CMK (cell line): ENCODE results near the gene PDGFD.

Experiments used
- DNase-seq: peaks from one replicate; pipeline ENCODE4 v3.0.0-alpha.2; 2010; ENCODE audit warnings: low read depth

Gene PDGFD

DNA sequence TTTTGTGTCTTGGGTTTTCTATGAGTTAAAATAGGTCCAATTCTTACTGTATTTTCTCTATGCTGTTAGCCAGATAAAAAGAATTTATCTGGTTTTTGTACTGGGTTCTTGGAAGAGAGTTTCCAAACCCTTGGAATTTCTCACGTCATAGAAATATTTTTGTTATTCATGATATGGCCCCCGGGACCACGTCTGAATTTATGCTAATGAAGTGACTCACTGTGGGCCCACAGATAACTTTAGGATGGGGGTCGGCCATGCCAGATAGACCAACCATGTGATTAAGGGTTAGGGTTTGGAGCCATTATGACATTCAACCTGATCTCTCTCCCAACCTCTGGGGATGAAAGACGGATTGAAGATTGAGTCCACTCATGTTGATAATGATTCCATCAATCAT lies 163.1 kb downstream of the PDGFD start:
- no peak for DNase-seq

DNA sequence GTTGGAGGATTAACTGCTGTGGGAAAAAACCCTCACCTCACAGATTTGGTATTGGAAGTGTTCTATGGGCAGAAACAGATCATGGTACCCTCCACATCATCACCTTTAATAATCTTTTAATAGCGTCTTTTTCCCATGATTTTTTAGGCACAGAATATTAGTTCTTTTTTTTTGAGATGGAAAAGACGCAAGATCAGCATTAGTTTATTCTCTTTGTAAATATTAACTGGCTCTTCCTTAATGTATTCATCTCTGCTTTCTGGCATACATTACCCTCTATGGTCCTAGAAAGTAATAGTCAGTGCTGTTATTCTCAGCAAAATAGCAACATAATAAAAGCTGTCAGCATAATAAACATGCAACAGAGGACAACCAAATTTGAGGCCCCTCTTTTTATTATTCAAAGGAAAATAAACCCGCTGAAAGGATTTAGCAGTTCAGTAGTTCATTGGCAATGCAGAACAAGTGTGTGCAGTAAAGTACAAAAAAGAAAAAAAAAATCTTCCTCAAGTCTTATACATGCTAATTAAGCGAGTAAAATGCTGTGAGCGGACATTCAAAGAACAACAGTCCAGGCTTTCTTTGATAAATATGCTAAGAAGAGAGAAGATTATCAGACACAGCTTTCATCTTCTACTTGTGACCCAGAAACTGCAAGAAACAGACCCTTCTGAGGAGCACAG lies 165.0 kb downstream of the PDGFD start:
- DNase-seq, result no peak

DNA sequence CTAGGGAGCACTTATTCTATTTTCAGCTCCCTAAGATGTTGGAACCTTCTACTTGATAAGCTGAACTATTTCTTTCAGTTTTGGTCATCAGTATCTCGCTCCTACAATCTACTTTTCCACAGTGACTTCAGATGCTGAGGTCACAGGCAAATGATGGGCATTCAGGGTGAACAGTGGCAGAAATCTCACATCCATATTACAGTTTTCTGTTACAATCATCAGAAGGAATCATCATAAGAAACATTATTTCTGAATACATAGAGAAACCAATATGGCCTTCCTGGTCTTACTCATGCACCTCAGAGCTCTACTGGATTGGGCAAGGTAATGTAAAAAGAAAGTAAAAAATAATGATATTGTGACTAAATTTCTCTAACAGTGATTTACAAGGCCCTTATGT lies 166.9 kb downstream of the PDGFD start:
- no peak for DNase-seq

DNA sequence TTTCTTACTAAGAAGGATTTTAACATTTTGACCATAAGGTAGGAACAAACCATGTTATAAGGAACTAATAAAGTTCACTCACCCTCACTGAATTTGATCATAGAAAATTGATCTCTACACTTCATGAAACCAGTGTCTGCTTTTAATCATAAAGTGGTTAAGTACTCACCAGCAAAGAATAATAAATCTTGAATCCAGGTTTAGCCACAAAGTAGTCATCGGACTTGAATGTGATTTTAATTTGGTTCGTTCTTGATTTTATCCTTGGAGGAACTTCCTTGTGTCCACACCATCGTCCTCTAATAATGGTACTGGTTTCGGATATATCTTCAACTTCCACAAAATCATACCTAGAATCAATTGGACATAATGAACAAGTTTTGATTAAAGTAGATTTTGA lies 168.1 kb downstream of the PDGFD start:
- no peak for DNase-seq

DNA sequence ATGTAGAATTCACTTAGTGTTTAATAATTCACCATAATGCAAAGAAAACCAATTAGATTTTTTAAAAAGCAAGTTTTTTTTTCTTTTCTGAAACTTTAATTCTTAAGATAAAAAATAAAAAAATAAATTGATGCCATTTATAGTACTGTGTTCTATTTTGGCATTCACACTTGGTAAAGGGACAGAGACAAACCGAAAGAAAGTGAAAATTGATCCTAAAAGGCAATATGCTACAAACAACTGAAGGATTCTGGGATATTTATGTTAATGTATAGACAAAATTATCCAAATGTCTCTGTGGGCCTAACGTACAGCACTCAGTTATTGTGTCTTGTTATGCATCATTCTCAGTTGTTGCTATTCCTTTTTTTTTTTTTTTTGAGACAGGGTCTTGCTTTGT lies 169.4 kb downstream of the PDGFD start:
- no peak for DNase-seq

DNA sequence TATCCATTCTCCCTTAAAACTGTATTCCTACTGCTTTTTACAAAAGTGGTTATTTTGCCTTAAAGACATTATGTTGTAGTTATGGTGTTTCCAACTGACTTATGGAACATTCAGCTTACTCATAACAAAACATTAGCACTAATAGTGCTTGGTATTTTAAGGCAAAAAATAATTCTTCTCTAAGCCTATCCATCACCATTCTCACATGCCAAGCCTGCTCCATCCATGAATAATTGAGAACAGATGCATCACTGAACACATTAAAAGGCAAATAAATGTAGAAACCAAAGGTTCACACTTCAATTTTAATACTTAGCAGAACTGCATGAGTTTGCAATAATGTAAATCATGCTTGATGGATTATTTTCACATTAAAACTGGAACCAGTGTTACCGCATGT lies 169.9 kb downstream of the PDGFD start:
- DNase-seq, result no peak

DNA sequence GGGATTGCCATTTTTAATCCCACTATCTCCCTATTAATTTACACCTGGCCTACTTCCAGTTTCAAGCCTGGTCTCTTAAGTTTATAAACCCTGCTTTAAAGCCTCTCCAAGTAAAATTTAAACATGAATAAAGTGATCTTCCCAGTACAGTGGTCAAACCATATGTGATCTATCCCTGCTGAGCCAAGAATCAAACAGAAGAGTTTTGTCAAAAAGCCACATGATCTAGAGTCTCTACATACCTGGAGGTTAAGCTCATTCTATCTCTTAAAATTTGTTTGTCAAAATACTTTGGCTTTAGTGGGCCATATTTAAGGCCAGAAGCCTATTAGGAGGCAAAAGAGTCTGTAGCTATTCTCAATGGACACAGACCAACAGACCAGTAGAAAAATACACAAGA lies 170.4 kb downstream of the PDGFD start:
- no peak for DNase-seq

DNA sequence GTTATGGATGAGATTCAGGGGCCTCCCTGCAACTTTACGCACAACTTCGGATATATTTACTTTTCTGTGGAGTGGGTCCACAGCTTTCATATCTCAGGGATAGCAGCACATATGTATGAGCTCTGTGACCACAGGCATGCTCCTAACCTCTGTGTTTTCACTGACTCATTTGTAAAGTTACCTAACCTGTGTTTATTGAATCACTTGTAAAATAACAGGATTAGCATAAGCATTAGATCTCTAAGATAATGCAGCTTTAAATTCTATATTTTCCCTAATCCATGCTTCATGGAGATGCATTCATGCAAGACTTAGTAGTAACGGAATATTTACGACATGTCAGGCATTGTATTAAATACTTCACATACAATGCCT lies 175.4 kb downstream of the PDGFD start:
- DNase-seq, result no peak

DNA sequence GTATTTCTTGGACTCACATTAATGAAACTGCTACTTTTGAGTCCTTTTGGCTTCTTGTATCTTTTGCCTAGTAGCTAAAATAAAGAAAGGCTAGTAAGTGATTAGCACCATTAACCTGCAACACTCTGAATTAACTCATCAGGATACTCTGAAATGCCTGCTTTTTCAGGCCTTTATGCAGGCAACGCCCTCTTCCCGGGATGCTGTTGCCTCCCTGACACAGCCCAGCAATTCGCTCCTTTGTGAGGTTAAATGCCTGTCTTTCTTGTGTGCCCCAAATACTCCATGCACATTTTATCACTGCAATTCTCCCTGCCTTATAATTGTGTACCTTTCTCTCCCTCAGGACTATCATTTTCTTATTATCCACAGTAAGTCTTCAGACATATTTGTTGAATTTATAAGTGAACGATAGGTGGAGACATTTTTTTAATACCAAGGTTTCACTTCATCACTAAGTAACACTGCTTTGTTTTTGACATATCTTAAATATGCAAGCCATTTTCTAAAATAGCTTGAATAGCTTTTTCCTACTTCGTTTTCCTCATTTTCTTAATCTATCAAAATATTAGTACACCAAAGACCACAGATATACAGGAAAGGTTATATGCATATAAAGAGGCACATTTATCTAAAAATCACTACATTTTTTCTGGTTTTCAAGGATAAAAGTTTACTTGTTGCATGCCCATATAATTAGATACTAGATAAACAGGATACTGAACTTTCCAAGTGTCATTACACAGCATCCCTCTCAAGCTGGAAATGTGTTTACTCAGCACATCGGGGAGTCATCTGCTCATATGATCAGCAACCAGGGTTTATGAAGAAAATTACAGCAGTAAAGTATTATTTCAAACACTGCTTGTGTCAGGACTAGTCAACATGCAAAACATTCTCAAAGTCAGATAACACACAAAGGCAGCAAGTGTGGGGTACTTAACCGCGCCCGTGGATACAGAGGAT lies 176.0 kb downstream of the PDGFD start:
- DNase-seq, result no peak

DNA sequence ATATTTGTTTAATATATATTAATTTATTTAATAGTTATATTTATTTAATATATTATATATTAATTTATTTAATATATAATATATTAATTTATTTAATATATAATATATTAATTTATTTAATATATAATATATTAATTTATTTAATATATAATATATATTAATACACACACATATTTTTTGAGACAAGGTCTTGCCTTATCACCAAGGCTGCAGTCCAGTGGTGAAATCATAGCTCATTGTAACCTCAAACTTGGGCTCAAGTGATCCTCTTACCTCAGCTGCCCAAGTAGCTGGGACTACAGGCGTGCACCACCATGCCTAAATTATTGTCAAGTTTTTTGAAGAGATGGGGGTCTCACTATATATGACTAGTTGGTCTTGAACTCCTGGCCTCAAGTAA lies 178.9 kb downstream of the PDGFD start:
- no peak for DNase-seq

DNA sequence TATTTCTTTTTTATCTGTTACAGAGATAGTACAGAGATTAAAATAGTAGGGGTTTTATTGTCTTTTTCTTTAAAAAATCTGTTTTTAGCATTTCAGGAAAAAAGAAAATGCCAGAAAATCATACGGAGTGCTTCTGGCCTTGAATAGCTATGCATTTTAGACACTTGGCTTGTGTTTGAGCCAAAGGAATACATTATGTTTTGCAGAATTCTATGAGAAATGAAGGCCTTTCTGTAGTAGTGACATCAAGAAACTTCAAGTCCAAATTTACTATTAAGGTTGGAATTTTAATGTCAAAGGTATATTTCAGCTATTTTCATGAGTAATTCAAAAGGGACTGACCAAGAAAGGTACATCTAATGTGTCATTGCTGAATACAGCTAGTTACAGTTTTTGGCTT lies 183.8 kb downstream of the PDGFD start:
- no peak for DNase-seq

DNA sequence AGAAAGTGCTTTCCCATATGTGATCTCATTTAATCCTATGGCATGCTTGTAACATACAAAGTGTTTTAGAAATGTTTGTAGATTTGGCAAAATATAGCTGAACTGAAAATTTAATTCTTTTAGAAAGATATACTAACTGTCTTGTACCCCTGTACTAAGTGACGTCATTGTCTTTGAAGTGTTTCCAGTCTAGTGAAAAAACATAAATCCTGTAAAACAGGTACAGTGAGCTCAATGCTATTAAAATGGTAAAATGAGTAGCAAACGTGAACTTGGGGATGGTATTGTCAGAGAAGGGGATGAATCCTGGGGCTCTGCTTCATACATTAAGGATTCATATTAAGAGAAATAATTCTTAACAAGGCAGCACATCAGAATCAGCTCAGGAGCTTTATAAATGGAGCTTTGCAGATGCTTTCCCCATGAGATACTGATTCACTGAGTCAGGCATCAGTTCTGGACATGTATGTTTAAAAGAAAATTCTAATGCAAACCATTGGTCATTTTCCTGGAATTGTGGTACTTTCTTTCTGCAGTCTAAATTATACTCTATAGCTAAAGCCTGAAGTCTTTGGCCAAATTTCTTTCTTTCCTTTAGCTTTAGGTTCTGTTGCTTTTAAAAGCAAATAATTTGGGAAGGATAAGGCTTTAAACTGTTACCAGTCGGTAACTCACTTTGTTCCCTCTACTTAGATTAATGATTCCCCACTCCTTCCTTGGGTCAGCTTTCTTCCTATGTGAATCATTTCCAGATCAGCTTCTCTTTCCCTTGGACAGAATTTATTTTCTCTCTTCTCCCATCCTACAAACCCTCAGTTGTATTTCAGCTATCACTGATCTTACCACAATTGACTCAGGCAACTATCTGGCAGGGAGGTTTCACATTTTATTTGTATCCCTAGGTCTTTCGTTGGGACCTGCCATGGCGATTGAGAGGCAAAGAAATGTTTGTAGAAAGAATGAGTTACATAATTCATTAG lies 185.0 kb downstream of the PDGFD start:
- DNase-seq, result no peak

DNA sequence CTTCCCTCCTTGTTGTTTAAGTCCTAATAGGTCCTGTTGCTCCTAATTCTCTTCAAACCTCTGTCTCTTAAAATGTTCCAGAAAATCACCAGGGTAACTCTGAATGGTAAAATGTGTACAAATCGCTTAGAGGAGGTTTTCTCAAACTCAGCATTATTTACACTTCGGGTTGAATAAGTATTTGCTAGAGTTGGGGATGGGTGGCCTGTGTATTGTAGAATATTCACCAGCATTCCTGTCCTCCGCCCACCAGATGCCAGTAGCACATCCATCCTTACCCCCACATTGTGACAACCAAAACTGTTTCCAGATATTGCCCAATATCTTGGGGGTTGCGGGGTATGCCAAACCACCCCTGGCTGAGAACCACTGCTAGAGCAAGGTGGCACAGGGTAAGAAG lies 191.9 kb downstream of the PDGFD start:
- no peak for DNase-seq

DNA sequence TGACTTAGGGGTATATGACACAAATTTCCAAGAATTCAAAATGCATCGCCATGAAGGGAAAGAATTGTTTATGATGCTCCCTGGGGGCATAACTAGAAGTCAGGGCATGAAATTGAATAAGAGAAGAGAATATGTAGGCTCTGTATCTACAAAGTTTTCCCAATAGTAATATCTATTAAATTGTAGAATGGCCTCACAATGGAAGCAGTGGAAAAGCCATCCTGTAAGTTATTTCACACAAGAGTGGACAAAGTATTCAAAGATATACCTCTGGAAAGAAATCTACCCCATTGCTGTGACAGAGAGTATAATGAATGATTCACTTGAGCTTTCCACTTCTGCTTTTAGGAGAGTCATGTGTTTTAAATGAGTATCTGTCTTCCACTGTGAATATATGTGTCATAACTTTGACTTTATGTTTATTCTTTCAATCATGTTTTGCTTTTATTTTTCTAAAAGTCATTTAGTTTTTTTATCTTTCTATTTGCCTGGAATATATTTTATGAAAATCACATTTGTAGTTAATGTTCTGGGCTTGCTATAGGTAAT lies 193.2 kb downstream of the PDGFD start:
- DNase-seq, result no peak

DNA sequence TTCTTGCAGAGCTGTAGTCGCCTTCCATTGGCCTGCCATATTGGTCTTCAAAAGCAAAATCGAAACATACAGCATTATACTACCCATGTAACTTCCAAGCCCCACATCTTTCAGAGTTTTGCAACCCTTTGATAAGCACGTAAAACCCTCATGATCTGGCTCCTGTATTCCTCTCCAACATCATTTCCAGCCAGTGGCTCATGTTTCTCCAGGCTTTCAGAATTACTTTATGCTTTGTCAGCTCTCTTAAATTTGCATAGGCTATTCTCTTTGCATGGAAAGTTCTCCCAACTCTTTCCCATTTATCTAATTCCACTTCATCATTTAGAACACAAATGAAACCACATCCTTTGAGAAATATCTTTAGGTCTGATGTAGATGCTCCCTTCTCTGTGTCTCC lies 195.3 kb downstream of the PDGFD start:
- DNase-seq, result no peak

DNA sequence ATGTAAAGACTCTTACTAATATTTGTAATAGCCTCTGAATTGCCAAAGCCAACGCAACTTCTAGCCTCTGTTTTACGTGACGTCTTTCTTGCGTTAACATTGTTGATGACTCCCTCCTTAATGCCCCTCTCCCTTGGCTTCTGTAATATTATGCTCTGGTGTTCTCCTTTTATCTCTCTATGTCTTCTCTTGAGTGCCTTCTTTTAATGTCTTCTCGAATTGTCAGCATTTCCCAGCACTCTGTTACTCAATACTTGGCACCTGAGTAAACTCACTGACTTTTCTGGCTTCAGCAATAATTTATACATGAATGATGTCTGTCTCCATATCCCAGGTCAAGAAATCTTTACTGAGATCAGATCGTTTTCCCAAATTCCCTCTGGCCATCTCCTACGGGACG lies 196.0 kb downstream of the PDGFD start:
- no peak for DNase-seq

DNA sequence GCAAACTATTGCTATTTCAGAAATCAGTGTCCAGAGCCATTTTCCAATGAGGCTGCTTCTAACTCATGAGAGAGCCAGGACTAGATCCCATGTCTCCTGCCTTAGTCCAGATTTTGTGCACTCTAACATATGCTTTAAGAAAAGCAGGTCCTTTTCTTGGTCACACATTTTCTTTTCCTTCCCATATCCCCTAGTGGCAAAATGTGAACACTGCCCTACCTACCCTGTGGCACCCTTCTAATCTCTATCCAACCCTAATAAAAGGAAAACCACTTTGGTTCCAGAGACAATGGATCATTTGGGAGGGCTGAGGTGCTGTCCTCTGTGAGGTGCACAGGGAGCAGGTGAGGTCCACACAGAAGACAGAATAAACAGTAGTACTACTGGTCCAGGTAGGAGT lies 199.6 kb downstream of the PDGFD start:
- no peak for DNase-seq

DNA sequence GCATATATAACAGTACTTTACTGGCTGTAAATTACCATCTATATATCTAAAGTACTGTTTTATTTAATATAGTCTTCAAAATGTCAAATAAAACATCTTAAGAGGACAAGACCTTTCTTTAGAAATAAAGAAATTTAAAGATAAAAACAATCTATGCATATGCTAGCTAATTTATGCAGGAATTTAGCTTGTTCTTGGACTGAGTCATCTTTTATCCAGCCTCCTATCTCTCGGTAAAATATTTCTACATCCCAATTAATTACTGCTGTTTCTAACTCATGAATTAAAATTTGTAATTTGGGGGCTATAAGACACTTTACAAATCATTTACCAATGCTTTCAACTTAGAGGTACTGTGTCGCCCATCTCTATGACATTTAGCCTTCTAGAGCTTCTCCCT lies 200.3 kb downstream of the PDGFD start:
- DNase-seq, result no peak

DNA sequence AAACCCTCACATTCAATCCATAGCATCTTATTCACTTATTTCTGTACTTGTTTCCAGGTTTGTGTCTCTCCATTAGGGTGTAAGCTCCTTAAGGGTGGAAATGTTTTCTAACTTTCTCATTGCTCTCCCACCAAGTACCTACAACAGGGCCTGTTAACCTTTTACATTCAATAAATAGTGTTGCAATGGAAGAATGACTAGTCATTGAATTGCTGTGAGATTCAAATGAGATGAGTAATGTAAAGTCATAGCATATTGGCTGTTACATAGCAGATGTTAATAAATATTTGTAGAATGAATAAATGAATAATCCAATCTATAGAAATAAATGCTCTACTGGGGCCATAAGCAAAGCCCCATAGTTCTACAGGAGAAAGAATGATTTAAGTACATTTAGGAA lies 202.9 kb downstream of the PDGFD start:
- no peak for DNase-seq

DNA sequence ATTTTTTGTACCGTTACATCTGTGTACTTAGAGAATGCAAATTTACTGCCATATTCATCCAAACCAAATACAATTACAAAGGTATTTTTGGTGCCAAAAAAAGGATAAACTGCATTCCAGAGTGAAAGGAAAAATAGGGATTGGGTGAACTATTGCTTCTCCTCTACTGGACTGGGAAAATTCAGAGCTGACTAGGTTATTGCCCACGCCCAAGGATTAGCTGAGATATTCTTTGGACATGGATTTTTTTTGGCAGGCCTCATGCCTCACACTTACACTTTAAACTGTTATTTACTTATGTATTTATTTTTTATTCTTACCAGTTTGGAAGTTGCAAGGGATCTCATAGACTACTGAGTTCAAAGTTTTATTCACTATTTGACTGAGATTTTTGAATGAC lies 203.8 kb downstream of the PDGFD start:
- DNase-seq, result no peak

DNA sequence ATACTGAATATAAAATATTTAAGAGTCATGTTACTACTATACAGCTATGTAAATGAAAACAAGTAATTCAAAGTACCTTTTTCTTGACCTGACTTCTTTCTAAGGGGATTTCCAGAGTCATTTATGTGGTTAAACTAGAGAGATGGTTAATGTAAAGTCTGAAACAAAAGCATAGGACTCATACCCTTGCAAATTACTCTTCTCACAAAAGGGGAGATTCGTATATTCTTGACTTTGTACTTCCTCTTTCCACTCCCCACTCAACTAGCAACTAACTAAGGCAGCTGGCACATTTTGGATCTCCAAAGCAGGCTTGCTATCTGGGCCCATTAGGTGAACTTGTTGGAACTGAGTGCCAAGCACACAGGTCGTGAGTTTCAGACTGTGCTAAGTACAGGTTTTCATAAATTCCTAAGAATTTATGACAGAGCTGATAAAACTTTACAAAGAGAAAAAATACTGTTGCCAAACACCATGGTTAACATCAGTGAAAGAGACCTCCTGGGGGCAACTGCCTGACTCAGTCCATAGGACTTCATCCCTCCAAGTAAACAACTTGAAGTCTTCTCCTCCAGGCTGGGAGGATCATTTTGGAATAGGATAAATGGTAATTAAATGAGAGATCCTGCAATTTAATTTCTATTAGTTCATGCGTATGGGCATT lies 204.5 kb downstream of the PDGFD start:
- DNase-seq, result no peak
